Osteoblast (primary cell): ENCODE data around the gene HSPB7. TPM values are rescaled to one million over a fixed set of nuclear protein-coding genes. Genes with fewer than 3 reads are reported as not detected.
"Not testable (repeated sequence)": the region's sequence is repeated elsewhere in the genome, so short reads cannot be mapped to it uniquely, and the experiment has no call there.

Experiments
- DNase-seq: peaks from one replicate; pipeline ENCODE4 v3.0.0; 2011; ENCODE audit warnings: low spot score, mixed read lengths; ENCODE audit not compliant: insufficient read length; ENCODE audit errors: missing footprints
- H2AFZ ChIP-seq: 2 replicates; pipeline ENCODE4 v1.6.0; 2011; ENCODE audit warnings: mild to moderate bottlenecking, low read length
- H3K27ac ChIP-seq: 2 replicates; pipeline ENCODE4 v1.5.1; 2011; ENCODE audit warnings: mild to moderate bottlenecking, low read depth, low read length, moderate library complexity
- H3K27me3 ChIP-seq: 2 replicates; pipeline ENCODE4 v1.6.0; 2012; ENCODE audit warnings: mild to moderate bottlenecking, control low read depth, inconsistent platforms, low read length, moderate library complexity; ENCODE audit not compliant: insufficient read depth
- H3K36me3 ChIP-seq: 2 replicates; pipeline ENCODE4 v1.5.1; 2011; ENCODE audit warnings: mild to moderate bottlenecking, low read length, control low read depth, moderate library complexity; ENCODE audit not compliant: insufficient read depth
- H3K4me1 ChIP-seq: 2 replicates; pipeline ENCODE4 v1.5.1; 2011; ENCODE audit warnings: mild to moderate bottlenecking, low read length, control low read depth, moderate library complexity; ENCODE audit not compliant: insufficient read depth
- H3K4me2 ChIP-seq: 2 replicates; pipeline ENCODE4 v1.6.0; 2011; ENCODE audit warnings: mild to moderate bottlenecking, low read length; ENCODE audit not compliant: insufficient read depth
- H3K4me3 ChIP-seq: fragments of 200-600 bp; sonication (generic); 3 replicates; pipeline ENCODE4 v1.5.1; 2012; ENCODE audit warnings: mild to moderate bottlenecking, low read length, inconsistent platforms; ENCODE audit not compliant: insufficient read depth
- H3K79me2 ChIP-seq: 2 replicates; pipeline ENCODE4 v1.6.0; 2012; ENCODE audit warnings: mild to moderate bottlenecking, low read length, control low read depth, inconsistent platforms; ENCODE audit not compliant: insufficient read depth
- H3K9me3 ChIP-seq: 2 replicates; pipeline ENCODE4 v1.5.1; 2011; ENCODE audit warnings: low read depth, low read length, control low read depth
- H4K20me1 ChIP-seq: 2 replicates; pipeline ENCODE4 v1.6.0; 2012; ENCODE audit warnings: mild to moderate bottlenecking, low read length, control low read depth; ENCODE audit not compliant: insufficient read depth
- total RNA-seq: library from RNA; depleted of rRNA; stranded (reverse); fragments of >200 nt; gene quantifications from 2 replicates; pipeline ENCODE4 v1.2.3, GENCODE V29; 2012
- TF ChIP-seq, protein P1 (sequence below): IDR thresholded peaks from 2 replicates; pipeline ENCODE4 v1.5.1; 2011; ENCODE audit warnings: mild to moderate bottlenecking, low read depth, low read length, moderate library complexity; ENCODE audit errors: extremely low read depth

The HSPB7 gene
- total RNA-seq, 1 donor = 6.9 TPM

DNA sequence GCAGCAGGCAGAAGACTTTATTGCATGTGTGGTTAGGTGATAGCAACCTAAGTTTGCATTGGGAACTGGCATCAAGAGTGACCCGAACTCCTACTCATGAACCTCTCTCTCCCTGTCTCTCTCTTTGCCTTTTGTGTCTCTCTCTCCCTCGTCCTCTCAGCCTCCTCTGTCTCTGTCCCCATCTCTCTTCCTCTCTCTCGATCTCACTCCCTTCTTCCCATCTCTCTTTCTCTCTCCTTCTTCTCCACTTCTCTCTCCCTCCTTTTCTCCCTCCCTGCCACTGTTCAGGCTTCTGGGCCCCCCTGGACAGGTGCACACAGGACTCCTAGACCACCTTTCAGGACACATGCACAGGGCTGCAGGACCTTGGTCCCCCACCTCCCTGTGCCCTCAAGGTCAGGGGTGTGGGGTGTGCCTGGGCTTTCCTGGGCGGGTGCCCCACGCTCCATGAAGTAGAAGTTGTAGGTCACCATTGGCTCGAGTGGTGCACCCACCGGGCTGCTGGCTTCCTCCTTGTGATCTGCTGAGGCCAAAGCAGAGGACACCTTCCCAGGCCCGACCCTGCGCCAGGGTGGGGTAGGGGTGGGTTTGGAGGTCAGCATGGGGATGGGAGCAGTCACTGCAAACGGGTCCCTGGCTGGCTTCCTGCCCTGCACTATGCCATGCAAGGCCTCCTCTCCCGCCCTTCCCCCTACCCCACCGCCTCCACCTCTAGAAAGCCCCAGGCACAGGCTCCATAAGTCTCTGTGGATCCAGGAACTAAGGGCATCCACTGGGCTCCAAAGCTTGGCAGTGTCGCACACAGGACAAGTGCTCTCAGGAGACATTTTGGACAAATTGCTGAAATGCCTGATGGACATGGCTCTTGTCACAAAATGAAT is 28.7 kb downstream of the HSPB7 start:
- no peaks in the 10 kb centered on the region for H3K79me2 ChIP-seq
- H3K4me2 ChIP-seq = no peak overlapping the region
- no peaks in the 10 kb centered on the region for H3K4me1 ChIP-seq
- DNase-seq = no peak
- no peak overlapping the region for H3K27ac ChIP-seq
- TF ChIP-seq, protein P1, sequence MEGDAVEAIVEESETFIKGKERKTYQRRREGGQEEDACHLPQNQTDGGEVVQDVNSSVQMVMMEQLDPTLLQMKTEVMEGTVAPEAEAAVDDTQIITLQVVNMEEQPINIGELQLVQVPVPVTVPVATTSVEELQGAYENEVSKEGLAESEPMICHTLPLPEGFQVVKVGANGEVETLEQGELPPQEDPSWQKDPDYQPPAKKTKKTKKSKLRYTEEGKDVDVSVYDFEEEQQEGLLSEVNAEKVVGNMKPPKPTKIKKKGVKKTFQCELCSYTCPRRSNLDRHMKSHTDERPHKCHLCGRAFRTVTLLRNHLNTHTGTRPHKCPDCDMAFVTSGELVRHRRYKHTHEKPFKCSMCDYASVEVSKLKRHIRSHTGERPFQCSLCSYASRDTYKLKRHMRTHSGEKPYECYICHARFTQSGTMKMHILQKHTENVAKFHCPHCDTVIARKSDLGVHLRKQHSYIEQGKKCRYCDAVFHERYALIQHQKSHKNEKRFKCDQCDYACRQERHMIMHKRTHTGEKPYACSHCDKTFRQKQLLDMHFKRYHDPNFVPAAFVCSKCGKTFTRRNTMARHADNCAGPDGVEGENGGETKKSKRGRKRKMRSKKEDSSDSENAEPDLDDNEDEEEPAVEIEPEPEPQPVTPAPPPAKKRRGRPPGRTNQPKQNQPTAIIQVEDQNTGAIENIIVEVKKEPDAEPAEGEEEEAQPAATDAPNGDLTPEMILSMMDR = no peak
- H2AFZ ChIP-seq = no peak overlapping the region
- H3K4me3 ChIP-seq = no peak overlapping the region
- H3K27me3 ChIP-seq = no peaks in the 10 kb centered on the region
- H3K36me3 ChIP-seq = no peaks in the 10 kb centered on the region
- no peaks in the 10 kb centered on the region for H4K20me1 ChIP-seq
- no peaks in the 10 kb centered on the region for H3K9me3 ChIP-seq

- no peaks in the 10 kb centered on the region for H3K4me1 ChIP-seq
- H3K4me2 ChIP-seq = no peak overlapping the region
- no peaks in the 10 kb centered on the region for H3K9me3 ChIP-seq
- no peaks in the 10 kb centered on the region for H4K20me1 ChIP-seq
- DNase-seq = peak; percentile 53
- H3K79me2 ChIP-seq = no peaks in the 10 kb centered on the region
- no peaks in the 10 kb centered on the region for H3K27me3 ChIP-seq
- TF ChIP-seq, protein P1 = no peak
- H2AFZ ChIP-seq = no peak overlapping the region
- H3K4me3 ChIP-seq = no peak overlapping the region
- no peaks in the 10 kb centered on the region for H3K36me3 ChIP-seq
- no peak overlapping the region for H3K27ac ChIP-seq
Observed at GRCh38 chr1:15985611-15986297, 32.1 kb downstream of the HSPB7 start.

GRCh38 chr1:15983275-15983674 is 34.6 kb downstream of the HSPB7 start:
- no peak overlapping the region for H3K4me3 ChIP-seq
- H2AFZ ChIP-seq = no peak overlapping the region
- TF ChIP-seq, protein P1 = no peak
- no peaks in the 10 kb centered on the region for H3K79me2 ChIP-seq
- no peaks in the 10 kb centered on the region for H3K36me3 ChIP-seq
- H3K27me3 ChIP-seq = no peaks in the 10 kb centered on the region
- no peaks in the 10 kb centered on the region for H3K9me3 ChIP-seq
- H3K4me2 ChIP-seq = no peak overlapping the region
- peak; percentile 22 for DNase-seq
- no peaks in the 10 kb centered on the region for H3K4me1 ChIP-seq
- H4K20me1 ChIP-seq = no peaks in the 10 kb centered on the region
- no peak overlapping the region for H3K27ac ChIP-seq

- no peak overlapping the region for H3K4me3 ChIP-seq
- H3K36me3 ChIP-seq = no peaks in the 10 kb centered on the region
- H3K27me3 ChIP-seq = no peaks in the 10 kb centered on the region
- no peak for DNase-seq
- H3K4me1 ChIP-seq = no peaks in the 10 kb centered on the region
- H3K9me3 ChIP-seq = no peaks in the 10 kb centered on the region
- TF ChIP-seq, protein P1 = no peak
- H3K79me2 ChIP-seq = no peaks in the 10 kb centered on the region
- no peaks in the 10 kb centered on the region for H4K20me1 ChIP-seq
- no peak overlapping the region for H3K4me2 ChIP-seq
- H3K27ac ChIP-seq = no peak overlapping the region
- H2AFZ ChIP-seq = no peak overlapping the region
Observed at GRCh38 chr1:15981679-15982078, 36.2 kb downstream of the HSPB7 start.

GRCh38 chr1:15977947-15978346 is 39.9 kb downstream of the HSPB7 start:
- H3K79me2 ChIP-seq = peaks cover 32% of the 10 kb centered on the region
- H2AFZ ChIP-seq, H3K27ac ChIP-seq, H3K4me2 ChIP-seq, H3K4me3 ChIP-seq, H3K36me3 ChIP-seq, DNase-seq, H3K9me3 ChIP-seq, H3K27me3 ChIP-seq: not testable (repeated sequence)
- H3K4me1 ChIP-seq = peaks cover 12% of the 10 kb centered on the region
- H4K20me1 ChIP-seq = peaks cover 12% of the 10 kb centered on the region
